Brain microvascular endothelial cell (primary cell): Measurements from ENCODE around the gene ZNF530.

ENCODE experiments used
- DNase-seq: peaks from one replicate; pipeline ENCODE4 v3.0.0-alpha.2; 2020
- H3K27ac ChIP-seq: fragments of 250-450 bp; sonication (Bioruptor Pico); 2 replicates; pipeline ENCODE4 v1.5.1; 2020; ENCODE audit warnings: mild to moderate bottlenecking, moderate library complexity
- H3K27me3 ChIP-seq: fragments of 250-450 bp; sonication (Bioruptor Pico); replicated peaks from 2 replicates; pipeline ENCODE4 v1.5.1; 2020; ENCODE audit warnings: mild to moderate bottlenecking
- H3K36me3 ChIP-seq: fragments of 250-450 bp; sonication (Bioruptor Pico); replicated peaks from 2 replicates; pipeline ENCODE4 v1.5.1; 2020; ENCODE audit warnings: mild to moderate bottlenecking
- H3K4me3 ChIP-seq: 2 replicates; pipeline ENCODE4 v1.5.1; 2011; ENCODE audit warnings: low read depth, mild to moderate bottlenecking, control low read depth, low read length, moderate library complexity
- CTCF ChIP-seq: IDR thresholded peaks from 2 replicates; pipeline ENCODE4 v1.5.1; 2011; ENCODE audit warnings: low read depth, mild to moderate bottlenecking, moderate library complexity, low read length, control low read depth, inconsistent platforms; ENCODE audit errors: missing control alignments
- in situ Hi-C: cut with HindIII; loops from 2 replicates; pipeline ENCODE4 v1.10.0; 2017; ENCODE audit warnings: low sequenced_read_pairs, low pct_ligation_motif_present

ZNF530 gene

GRCh38 chr19:57637379-57637778, 37.7 kb downstream of the ZNF530 start:
- Histone ChIP-seq H3K27ac (no peak overlapping the region), H3K4me3 (no peak overlapping the region), H3K27me3 (no peaks in the 10 kb centered on the region), H3K36me3 (peaks cover 41% of the 10 kb centered on the region)
- no peak for TF ChIP-seq CTCF
- in situ Hi-C loops, result no loop called here
- no peak for DNase-seq

- no peak for DNase-seq
- Histone ChIP-seq H3K27me3 (no peaks in the 10 kb centered on the region), H3K36me3 (peaks cover 31% of the 10 kb centered on the region), H3K27ac (no peak overlapping the region), H3K4me3 (no peak overlapping the region)
- no peak for TF ChIP-seq CTCF
- in situ Hi-C loops, result no loop called here
Measured at GRCh38 chr19:57641715-57642234, 42.1 kb downstream of the ZNF530 start.

- H3K27ac ChIP-seq, result no peak overlapping the region
- no peak for DNase-seq
- in situ Hi-C loops, result no loop called here
- no peak overlapping the region for H3K4me3 ChIP-seq
- peaks cover 31% of the 10 kb centered on the region for H3K36me3 ChIP-seq
- no peaks in the 10 kb centered on the region for H3K27me3 ChIP-seq
- no peak for TF ChIP-seq CTCF
Measured at GRCh38 chr19:57642396-57643046, 42.8 kb downstream of the ZNF530 start.

- no peak for DNase-seq
- Histone ChIP-seq H3K27ac (no peak overlapping the region), H3K4me3 (no peak overlapping the region), H3K27me3 (no peaks in the 10 kb centered on the region), H3K36me3 (peaks cover 31% of the 10 kb centered on the region)
- TF ChIP-seq CTCF, result no peak
- in situ Hi-C loops, result no loop called here
Measured at GRCh38 chr19:57643734-57644133, 44.0 kb downstream of the ZNF530 start.

GRCh38 chr19:57648331-57649003, 48.8 kb downstream of the ZNF530 start:
- in situ Hi-C loops, result no loop called here
- no peaks in the 10 kb centered on the region for H3K27me3 ChIP-seq

More at GRCh38 chr19:57648331-57649003, 48.8 kb downstream of the ZNF530 start:
- Histone ChIP-seq H3K4me3 (no peak overlapping the region), H3K27ac (no peak overlapping the region), H3K36me3 (no peaks in the 10 kb centered on the region)
- TF ChIP-seq CTCF, result no peak
- DNase-seq, result no peak
